CD4-positive, alpha-beta T cell treated with Interferon alpha-2 for 1 hour (primary cell): ENCODE results near the gene MAD1L1.
"Not testable (repeated sequence)": the region's sequence is repeated elsewhere in the genome, so short reads cannot be mapped to it uniquely, and the experiment has no call there.

Source experiments
- DNase-seq, 2 donors: peaks; one replicate each; pipeline ENCODE4 v3.0.0-alpha.2; 2020 to 2022

MAD1L1 gene

GRCh38 chr7:1885465-1886226 is 347.1 kb downstream of the MAD1L1 start:
- DNase-seq = no peak

GRCh38 chr7:1884583-1885350 is 348.0 kb downstream of the MAD1L1 start:
- DNase-seq = no peak

- DNase-seq = no peak
These were observed 348.7 kb downstream of the MAD1L1 start for GRCh38 chr7:1883834-1884582.

DNA sequence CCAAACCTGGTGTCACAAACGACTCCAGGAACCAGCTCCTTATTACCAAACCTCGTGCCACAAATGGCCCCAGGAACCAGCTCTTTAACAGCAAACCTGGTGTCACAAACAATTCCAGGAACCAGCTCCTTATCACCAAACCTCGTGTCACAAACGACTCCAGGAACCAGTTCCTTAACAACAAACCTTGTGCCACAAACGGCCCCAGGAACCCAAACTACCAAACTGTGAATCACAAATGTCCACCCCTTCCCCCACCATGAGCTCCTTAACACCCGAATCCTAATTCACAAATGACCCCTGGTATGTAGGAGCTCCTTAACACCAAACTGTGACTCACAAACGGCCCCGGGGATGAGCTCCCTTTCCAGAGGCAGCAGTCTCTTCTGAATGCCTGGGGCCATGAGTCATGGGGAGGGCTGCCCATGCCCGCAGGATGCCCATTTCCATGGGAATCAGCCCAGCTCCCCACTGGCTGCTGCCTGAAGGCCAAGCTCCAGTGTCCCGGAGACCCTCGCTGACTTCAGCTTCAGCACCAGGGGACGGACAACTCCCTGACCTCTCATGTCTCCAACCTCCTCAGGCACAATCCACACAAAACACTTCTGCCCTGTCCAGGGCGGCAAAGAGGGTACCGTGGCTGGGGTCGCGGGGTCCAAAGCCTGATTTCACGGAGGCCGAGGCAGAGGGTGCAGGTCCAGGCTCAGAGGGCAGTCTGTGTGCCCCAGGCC is 349.5 kb downstream of the MAD1L1 start:
- no peak for DNase-seq

GRCh38 chr7:1882451-1882850 is 350.3 kb downstream of the MAD1L1 start:
- DNase-seq = no peak

DNA sequence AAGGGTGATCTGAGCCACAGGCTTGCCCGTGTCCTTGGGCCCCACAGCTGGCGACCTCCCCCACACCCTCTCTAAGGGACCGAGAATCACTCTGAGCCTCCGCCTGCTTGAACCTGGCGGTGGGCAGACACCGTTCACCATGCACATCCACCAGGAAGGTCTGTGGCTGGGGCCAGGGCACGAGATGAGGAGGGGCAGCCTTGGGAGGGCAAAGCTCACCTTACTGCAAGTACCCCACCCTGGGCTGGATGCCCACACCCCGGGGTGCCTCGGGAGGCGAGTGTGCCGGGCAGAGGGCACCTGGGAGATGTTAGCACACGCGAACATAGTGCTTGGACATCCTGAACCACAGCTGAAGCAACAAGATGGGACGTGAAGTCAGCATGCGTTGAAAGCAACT is 350.8 kb downstream of the MAD1L1 start:
- no peak for DNase-seq

GRCh38 chr7:1876641-1877040 is 356.1 kb downstream of the MAD1L1 start:
- not testable (repeated sequence) for DNase-seq

DNA sequence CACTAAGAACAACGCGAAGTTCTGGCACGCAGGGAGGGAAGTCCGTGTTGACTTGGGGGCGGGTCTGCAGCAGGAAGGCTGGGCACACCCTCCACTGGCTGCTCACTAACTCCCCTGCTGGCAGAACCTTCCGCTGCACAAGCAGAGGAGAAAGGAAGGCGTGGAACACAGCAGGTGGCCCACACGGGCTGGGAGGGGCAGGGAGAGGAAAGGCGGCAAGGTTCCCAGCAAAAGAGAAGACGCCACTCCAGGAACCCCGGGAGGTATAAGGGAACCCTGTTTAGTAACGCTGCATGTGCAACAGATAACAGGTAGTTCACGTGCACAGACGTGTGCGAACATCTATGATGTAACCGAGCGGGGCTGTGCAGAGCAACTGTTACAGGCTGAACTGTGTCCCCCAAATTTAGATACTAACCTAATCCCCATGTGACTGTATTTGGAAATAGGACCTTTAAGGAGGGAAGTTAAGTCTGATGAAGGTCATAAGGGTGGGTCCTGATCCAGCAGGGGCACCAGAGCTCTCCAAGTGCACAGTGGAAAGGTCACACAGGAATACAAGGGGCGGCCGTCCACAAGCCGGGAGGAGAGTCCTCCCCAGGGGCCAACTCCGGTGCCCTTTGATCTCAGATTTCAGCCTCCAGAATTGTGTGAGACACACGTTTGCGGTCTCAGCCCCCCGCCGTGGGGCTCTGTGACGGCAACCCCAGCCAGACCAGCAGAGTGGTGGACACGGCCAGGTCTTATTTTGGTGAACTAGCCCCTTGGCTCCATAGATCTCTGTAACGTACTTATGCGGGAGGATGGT is 357.1 kb downstream of the MAD1L1 start:
- not testable (repeated sequence) for DNase-seq

DNA sequence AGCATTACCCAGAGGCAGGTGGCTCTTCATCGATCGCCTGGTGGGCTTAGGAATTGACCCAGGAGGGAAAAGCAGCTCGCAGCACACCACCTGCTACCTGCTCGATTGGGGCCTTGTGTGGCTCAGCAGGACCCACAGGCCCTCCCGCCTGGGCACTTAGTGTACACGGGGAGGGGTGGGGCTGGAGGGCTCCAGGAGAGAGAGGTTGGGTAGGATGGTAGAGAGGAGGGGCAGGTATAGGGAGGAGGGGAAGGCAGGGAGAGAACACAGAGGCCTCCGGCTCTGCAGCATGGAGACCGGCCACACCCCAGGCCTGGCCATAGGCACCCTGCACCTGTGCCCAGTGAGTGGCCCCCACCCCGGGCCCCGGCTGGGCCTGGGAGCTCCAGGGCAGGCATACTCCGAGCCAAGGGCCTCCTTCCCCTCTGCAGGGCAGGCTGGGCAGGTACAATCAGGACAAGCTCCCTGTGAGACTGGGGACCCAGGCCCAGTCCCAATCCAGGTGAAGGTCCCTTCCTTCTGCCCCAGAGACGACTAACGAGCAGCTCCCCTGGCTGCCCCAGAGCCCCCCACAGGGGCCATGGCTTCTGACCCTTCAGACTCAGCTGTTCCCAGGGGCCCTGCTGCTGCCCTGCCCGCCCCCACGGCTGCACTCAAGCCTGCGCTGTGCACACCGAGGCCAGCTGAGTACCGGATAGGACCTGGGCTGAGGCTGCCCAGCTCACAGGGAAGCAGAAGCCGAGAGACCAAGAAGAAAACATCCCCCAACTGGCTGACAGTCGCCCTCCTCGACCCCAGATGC is 358.0 kb downstream of the MAD1L1 start:
- not testable (repeated sequence) for DNase-seq

- no peak for DNase-seq
These were observed 358.7 kb downstream of the MAD1L1 start for GRCh38 chr7:1873857-1874589.

DNA sequence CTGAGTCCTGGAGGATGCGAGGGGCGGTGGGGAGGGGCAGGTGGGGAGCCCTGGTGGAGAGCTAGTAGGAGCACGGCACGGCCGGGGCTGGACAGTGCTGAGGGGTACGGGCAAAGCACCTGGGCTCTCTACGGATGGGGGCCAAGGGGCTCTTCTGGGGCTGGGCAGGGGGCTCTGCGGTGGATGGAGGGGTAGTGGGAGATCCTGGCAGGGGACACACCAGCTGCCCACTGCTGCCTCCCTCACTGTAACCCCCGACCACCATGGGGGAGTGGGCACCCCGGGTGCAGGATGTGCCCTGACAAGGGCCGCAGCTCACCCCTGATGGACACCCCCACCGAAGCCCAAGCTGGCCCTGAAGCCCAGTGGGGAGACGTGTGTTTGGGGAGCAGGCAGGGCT is 359.3 kb downstream of the MAD1L1 start:
- DNase-seq = no peak

- no peak for DNase-seq
These were observed 359.7 kb downstream of the MAD1L1 start for GRCh38 chr7:1873070-1873405.

GRCh38 chr7:1872191-1873069 is 360.3 kb downstream of the MAD1L1 start:
- DNase-seq = no peak

DNA sequence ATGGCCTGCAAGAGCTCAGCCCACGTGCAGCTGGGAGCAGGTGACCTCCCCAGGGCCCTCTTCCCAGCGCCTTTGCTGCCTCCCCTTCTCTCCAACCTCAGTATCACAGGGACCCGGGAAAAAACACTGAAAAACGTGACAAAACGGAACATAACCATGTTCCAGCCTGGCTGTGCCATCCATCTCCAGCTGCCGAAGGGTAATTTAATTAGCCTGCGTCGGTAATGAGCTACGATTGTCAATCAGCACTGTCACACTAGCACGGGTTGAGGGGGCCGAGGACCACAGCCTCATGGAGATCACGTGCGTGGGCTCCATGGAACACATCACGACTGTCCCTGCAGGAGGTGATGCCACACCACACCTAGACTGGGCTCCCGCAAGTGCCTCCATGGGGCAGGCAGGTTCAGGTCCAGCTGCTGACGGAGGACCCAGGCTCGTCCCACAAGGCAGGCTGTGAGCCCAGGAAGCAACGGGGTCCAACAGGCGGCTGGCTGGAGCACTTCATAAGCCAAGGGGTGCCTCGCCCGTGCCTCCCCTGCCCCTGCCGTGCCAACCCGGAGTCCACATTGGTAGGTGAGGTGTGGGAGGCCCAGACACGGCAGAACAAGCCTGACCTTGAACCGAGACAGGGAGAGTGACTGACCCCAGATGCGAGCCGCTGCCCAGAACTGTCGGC is 363.2 kb downstream of the MAD1L1 start:
- no peak for DNase-seq

GRCh38 chr7:1868516-1869165 is 364.1 kb downstream of the MAD1L1 start:
- no peak for DNase-seq

DNA sequence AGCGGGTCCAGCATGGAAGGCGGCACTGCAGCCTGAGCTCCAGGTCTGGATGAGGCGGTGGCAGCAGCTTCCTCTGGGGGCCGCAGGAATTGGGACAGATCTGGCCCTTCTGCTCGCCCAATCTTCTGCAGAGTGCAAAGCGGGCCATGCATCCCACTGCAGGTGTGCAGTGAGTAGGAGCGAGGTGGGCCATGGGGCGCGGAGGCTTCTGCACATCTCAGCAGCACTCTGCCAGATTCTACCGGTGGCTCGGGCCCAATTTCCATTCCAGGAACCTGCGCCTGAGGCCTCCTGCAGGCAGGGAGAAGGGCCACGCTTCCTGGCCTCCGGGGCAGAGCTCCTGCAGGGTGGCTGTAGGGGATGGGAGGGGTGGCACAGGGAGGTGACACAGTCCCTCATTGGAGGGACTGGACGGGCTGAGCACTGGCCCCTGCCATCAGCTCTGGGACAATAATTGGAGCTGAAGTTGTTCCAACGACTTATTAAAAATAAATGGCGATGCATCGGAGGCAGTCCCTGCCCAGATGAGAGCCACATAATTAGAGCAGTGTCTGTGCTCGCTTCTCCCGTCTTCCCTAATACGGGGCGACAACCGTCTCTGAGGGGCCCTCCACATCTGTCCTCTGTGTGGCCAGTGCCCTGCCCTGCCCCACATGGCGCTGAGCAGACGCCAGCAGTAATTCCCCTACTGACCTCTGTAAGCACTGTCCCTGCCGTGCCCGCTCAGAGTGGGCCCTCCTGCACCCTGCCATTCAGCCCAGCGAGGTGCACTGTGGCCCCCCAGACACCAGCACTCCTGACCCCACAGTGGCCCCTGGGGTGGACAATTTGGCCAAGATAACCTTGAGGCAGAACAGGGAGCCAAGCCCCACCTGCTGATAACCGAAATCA is 365.1 kb downstream of the MAD1L1 start:
- no peak for DNase-seq

GRCh38 chr7:1866601-1867000 is 366.1 kb downstream of the MAD1L1 start:
- no peak for DNase-seq
